K562 (cell line): ENCODE results near the gene FUT9. TPM values are rescaled to one million over a fixed set of nuclear protein-coding genes. Genes with fewer than 3 reads are reported as not detected.

ENCODE experiments used
- ATAC-seq: fragments of 200-7000 bp; cut with Tn5 transposase; 3 replicates; pipeline ENCODE4 v1.9.1; 2020; ENCODE audit warnings: moderate library complexity
- BruUV-seq: library from RNA; stranded (reverse); fragments of 400-500 nt; replicated peaks from 2 replicates; lab custom pipeline; 2021; lab: Mats Ljungman, UMichigan
- CTCF ChIA-PET: fragments of 300-600 bp; formaldehyde crosslinking; extraction: SDS; loops from one replicate; lab custom pipeline; 2021; ENCODE audit warnings: low intra/inter-chr PET ratio; lab: Yijun Ruan, JAX
- POLR2A ChIA-PET: fragments of 300-600, 350-650 bp; sonication (Branson Sonifier 250); formaldehyde crosslinking; extraction: SDS; loops from one replicate; lab custom pipeline; 2021; ENCODE audit warnings: antibody characterized with exemption, inconsistent platforms; lab: Yijun Ruan, JAX
- DNase-seq, 4 experiments: peaks; one replicate each; pipeline versions ENCODE4 v3.0.0 to v3.0.0-alpha.2; 2011 to 2018; ENCODE audit warnings: low spot score in 3 of 4, mixed read lengths in 3 of 4; ENCODE audit errors: extremely low read depth in 1 of 4
- FAIRE-seq: peaks from 2 replicates; lab custom pipeline; 2011; peaks lifted over from hg19 to GRCh38; lab: Jason Lieb, UNC
- H2AFZ ChIP-seq: 2 replicates; pipeline ENCODE4 v1.6.0; 2011; ENCODE audit warnings: low read depth, low read length, control low read depth, inconsistent platforms
- H3K27ac ChIP-seq: fragments of 200-600 bp; 3 replicates; pipeline ENCODE4 v1.8.0; 2011; ENCODE audit warnings: low read depth, mild to moderate bottlenecking, control low read depth, inconsistent platforms, low read length, moderate library complexity, mixed read lengths; ENCODE audit errors: extremely low read depth
- H3K27me3 ChIP-seq, 2 experiments: fragments of 300-600 bp in 1 of 2; 2 replicates in 1 of 2; 3 replicates in 1 of 2; pipeline versions ENCODE4 v1.6.0 to v1.8.0; 2011; ENCODE audit warnings: inconsistent platforms in 2 of 2, low read length in 2 of 2, mild to moderate bottlenecking in 1 of 2, mixed read lengths in 1 of 2, moderate library complexity in 1 of 2; ENCODE audit not compliant: control insufficient read depth in 2 of 2, insufficient read depth in 2 of 2
- H3K36me3 ChIP-seq: fragments of 300-600 bp; 3 replicates; pipeline ENCODE4 v1.8.0; 2011; ENCODE audit warnings: mild to moderate bottlenecking, low read length, inconsistent platforms; ENCODE audit not compliant: control insufficient read depth, insufficient read depth
- H3K4me1 ChIP-seq, 2 experiments: fragments of 200-600 bp in 1 of 2; replicated peaks in 1 of 2; 2 replicates in 1 of 2; 3 replicates in 1 of 2; pipeline versions ENCODE4 v1.5.1 to v1.8.0; 2011; ENCODE audit warnings: inconsistent platforms in 2 of 2, low read length in 2 of 2, mild to moderate bottlenecking in 1 of 2, mixed read lengths in 1 of 2, moderate library complexity in 1 of 2; ENCODE audit not compliant: control insufficient read depth in 2 of 2, insufficient read depth in 2 of 2
- H3K4me2 ChIP-seq: 2 replicates; pipeline ENCODE4 v1.6.1; 2011; ENCODE audit warnings: low read length, control low read depth, inconsistent platforms, mixed read lengths; ENCODE audit not compliant: insufficient read depth
- H3K4me3 ChIP-seq: fragments of 200-600 bp; sonication (generic), shearing (Covaris generic); 2 replicates; pipeline ENCODE4 v1.5.1; 2016; ENCODE audit warnings: control low read depth, inconsistent platforms
- H3K79me2 ChIP-seq: fragments of 200-600 bp; 3 replicates; pipeline ENCODE4 v1.8.0; 2011; ENCODE audit warnings: low read length, inconsistent platforms; ENCODE audit not compliant: control insufficient read depth, insufficient read depth
- H3K9ac ChIP-seq, 2 experiments: 2 replicates each; pipeline versions ENCODE4 v1.6.0 to v1.6.1; 2011; ENCODE audit warnings: low read depth in 2 of 2, low read length in 2 of 2, control low read depth in 1 of 2, inconsistent platforms in 1 of 2, mild to moderate bottlenecking in 1 of 2, mixed read lengths in 1 of 2; ENCODE audit not compliant: insufficient read depth in 1 of 2
- H3K9me1 ChIP-seq: one replicate; pipeline ENCODE4 v1.6.0; 2011; ENCODE audit warnings: inconsistent platforms, mild to moderate bottlenecking, low read length, moderate library complexity; ENCODE audit not compliant: control insufficient read depth, insufficient read depth
- H3K9me3 ChIP-seq: replicated peaks from 2 replicates; pipeline ENCODE4 v1.5.1; 2011; ENCODE audit warnings: low read depth, low read length, inconsistent platforms; ENCODE audit not compliant: control insufficient read depth, insufficient read depth
- H4K20me1 ChIP-seq: replicated peaks from 2 replicates; pipeline ENCODE4 v1.6.1; 2011; ENCODE audit warnings: low read length, inconsistent platforms, mixed read lengths; ENCODE audit not compliant: control insufficient read depth, insufficient read depth
- CHD1 ChIP-seq: fragments of 200-600 bp; sonication (generic); IDR thresholded peaks from one replicate; pipeline ENCODE4 v1.6.1; 2012; ENCODE audit warnings: mild to moderate bottlenecking, moderate library complexity, low read length, inconsistent platforms
- DNMT1 ChIP-seq: fragments of 450-650 bp; IDR thresholded peaks from 2 replicates; pipeline ENCODE4 v1.6.1; 2016; ENCODE audit warnings: antibody characterized with exemption, mild to moderate bottlenecking
- FOSL1 ChIP-seq: fragments of 200-800 bp; sonication (Bioruptor generic); conservative IDR thresholded peaks from 2 replicates; pipeline ENCODE4 v1.6.1; 2016; ENCODE audit warnings: missing genetic modification characterization, missing compliant biosample characterization
- FOXA1 ChIP-seq: fragments of 450-650 bp; IDR thresholded peaks from 2 replicates; pipeline ENCODE4 v1.6.1; 2016; ENCODE audit warnings: mild to moderate bottlenecking, borderline replicate concordance
- FOXJ2 ChIP-seq: fragments of 200-800 bp; sonication (Bioruptor generic); IDR thresholded peaks from 2 replicates; pipeline ENCODE4 v1.6.1; 2016; ENCODE audit warnings: missing genetic modification characterization, missing compliant biosample characterization
- MTA2 ChIP-seq: fragments of 450-650 bp; IDR thresholded peaks from 2 replicates; pipeline ENCODE4 v1.6.1; 2016; ENCODE audit warnings: low read depth
- NEUROD1 ChIP-seq: fragments of 150-350 bp; IDR thresholded peaks from 2 replicates; pipeline ENCODE4 v1.6.1; 2014; ENCODE audit warnings: borderline replicate concordance, low read length, low read depth; ENCODE audit not compliant: partially characterized antibody
- NR2F6 ChIP-seq: fragments of 450-650 bp; formaldehyde crosslinking; IDR thresholded peaks from 2 replicates; pipeline ENCODE4 v1.4.0; 2020; ENCODE audit warnings: mild to moderate bottlenecking
- POLR3G ChIP-seq: IDR thresholded peaks from 2 replicates; pipeline ENCODE4 v1.6.1; 2011; ENCODE audit not compliant: insufficient read length, insufficient replicate concordance; ENCODE audit errors: extremely low read depth
- RFX7 ChIP-seq: fragments of 250-450 bp; sonication (Bioruptor Pico); IDR thresholded peaks from 2 replicates; pipeline ENCODE4 v1.5.1; 2021; ENCODE audit warnings: mild to moderate bottlenecking
- SMARCB1 ChIP-seq: IDR thresholded peaks from 2 replicates; pipeline ENCODE4 v1.6.1; 2011; ENCODE audit warnings: improper control_type of control experiment, low read depth; ENCODE audit not compliant: insufficient read length
- U2AF2 ChIP-seq: fragments of 200-400 bp; formaldehyde crosslinking; optimal IDR thresholded peaks from 2 replicates; pipeline ENCODE3; 2017; ENCODE audit warnings: low read depth, mild to moderate bottlenecking, low read length
- XRCC5 ChIP-seq: fragments of 200-400 bp; formaldehyde crosslinking; IDR thresholded peaks from 2 replicates; pipeline ENCODE4 v1.6.1; 2017; ENCODE audit warnings: low read depth, mild to moderate bottlenecking, low read length
- ZBTB8A ChIP-seq: fragments of 450-650 bp; IDR thresholded peaks from 2 replicates; pipeline ENCODE4 v1.6.1; 2018; ENCODE audit warnings: mild to moderate bottlenecking, moderate library complexity; ENCODE audit not compliant: partially characterized antibody
- ZNF263 ChIP-seq: sonication (generic); formaldehyde crosslinking; IDR thresholded peaks from 2 replicates; pipeline ENCODE4 v1.8.0; 2022; ENCODE audit warnings: mild to moderate bottlenecking, missing genetic modification reagents, borderline replicate concordance
- ZNF668 ChIP-seq: fragments of 250-450 bp; sonication (Bioruptor Pico); IDR thresholded peaks from 2 replicates; pipeline ENCODE4 v1.8.0; 2022; ENCODE audit warnings: mild to moderate bottlenecking, inconsistent platforms
- ZZZ3 ChIP-seq: fragments of 450-650 bp; IDR thresholded peaks from 2 replicates; pipeline ENCODE4 v1.6.1; 2016; ENCODE audit warnings: antibody characterized with exemption, mild to moderate bottlenecking, moderate library complexity
- WGBS: fragments of 100-300 bp; shearing (Covaris generic); methylation state at CpG from one replicate; pipeline ENCODE4 v1.1.6; 2016; ENCODE audit warnings: low coverage, mixed read lengths; ENCODE audit not compliant: insufficient coverage; ENCODE audit errors: missing lambda C conversion rate; 5-methylcytosine and 5-hydroxymethylcytosine counted together
- in situ Hi-C: fragments of 300-500 bp; cut with MboI; formaldehyde crosslinking; loops from 4 replicates; pipeline ENCODE4 v1.15.0; 2018; ENCODE audit warnings: inconsistent platforms, mixed read lengths
- intact Hi-C: fragments of 100-400 bp; cut with micrococcal nuclease; formaldehyde crosslinking; loops from 2 replicates; pipeline ENCODE4 v1.14.2; 2022
- polyA plus RNA-seq, 8 experiments: library from polyadenylated mRNA; depleted of rRNA in 4 of 8; stranded (reverse) in 5 of 8; unstranded in 3 of 8; fragments of >200 nt; fragmentation: Nextera tagmentation in 2 of 8; fragmentation: Illumina TruSeq in 1 of 8; extraction: Ambion mirVana in 2 of 8; extraction: Trizol in 1 of 8; gene quantifications; 2 replicates each; pipeline versions ENCODE4 v1.2.1 to v1.2.3, GENCODE V29; 2011 to 2014; ENCODE audit warnings: inconsistent platforms in 1 of 8, missing spikeins in 1 of 8
- total RNA-seq, 7 experiments: library from RNA; depleted of rRNA in 6 of 7; stranded (reverse); fragments of >200 nt in 6 of 7; fragmentation: Illumina TruSeq in 2 of 7; extraction: Trizol in 2 of 7; gene quantifications; 2 replicates each; pipeline versions ENCODE4 v1.2.1 to v1.2.3, GENCODE V29; 2011 to 2021; ENCODE audit warnings: low replicate concordance in 1 of 7
- TF ChIP-seq, protein P1 (sequence below): IDR thresholded peaks from 3 replicates; pipeline ENCODE4 v1.6.1; 2011; ENCODE audit warnings: borderline replicate concordance, mild to moderate bottlenecking; ENCODE audit not compliant: insufficient read length, insufficient read depth

The FUT9 gene
- total and polyA plus RNA-seq, 9 of the 15 experiments (the other 6 are each of a cell fraction or from before 2014, with no cell fraction given), result not detected

- Histone ChIP-seq H3K4me3 (no peak overlapping the region), H2AFZ (no peak overlapping the region), H3K9ac (no peak overlapping the region), H3K27ac (no peak overlapping the region), H3K9me1 (no peaks in the 10 kb centered on the region), H4K20me1 (no peaks in the 10 kb centered on the region), H3K27me3 (no peaks in the 10 kb centered on the region), H3K9me3 (no peaks in the 10 kb centered on the region; the same call in 1 of the 2 replicates), H3K36me3 (no peaks in the 10 kb centered on the region), H3K4me2 (no peak overlapping the region), H3K4me1 (no peaks in the 10 kb centered on the region), H3K79me2 (no peaks in the 10 kb centered on the region)
- ATAC-seq, result no peak
- DNase-seq, result no peak
- TF ChIP-seq SMARCB1 (no peak), MTA2 (no peak), FOSL1 (tag) (no peak), FOXJ2 (tag) (no peak), U2AF2 (no peak), FOXA1 (no peak), POLR3G (no peak), XRCC5 (no peak), ZBTB8A (no peak), NR2F6 (CRISPR knock-in tag) (no peak), NEUROD1 (no peak), ZNF668 (CRISPR knock-in tag) (no peak), DNMT1 (no peak), RFX7 (CRISPR knock-in tag) (no peak), ZZZ3 (no peak), CHD1 (no peak), ZNF263 (no peak)
- TF ChIP-seq, protein P1, sequence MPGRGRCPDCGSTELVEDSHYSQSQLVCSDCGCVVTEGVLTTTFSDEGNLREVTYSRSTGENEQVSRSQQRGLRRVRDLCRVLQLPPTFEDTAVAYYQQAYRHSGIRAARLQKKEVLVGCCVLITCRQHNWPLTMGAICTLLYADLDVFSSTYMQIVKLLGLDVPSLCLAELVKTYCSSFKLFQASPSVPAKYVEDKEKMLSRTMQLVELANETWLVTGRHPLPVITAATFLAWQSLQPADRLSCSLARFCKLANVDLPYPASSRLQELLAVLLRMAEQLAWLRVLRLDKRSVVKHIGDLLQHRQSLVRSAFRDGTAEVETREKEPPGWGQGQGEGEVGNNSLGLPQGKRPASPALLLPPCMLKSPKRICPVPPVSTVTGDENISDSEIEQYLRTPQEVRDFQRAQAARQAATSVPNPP, result no peak
- POLR2A ChIA-PET, result no interaction called here
- in situ Hi-C loops (no loop called here), intact Hi-C loops (no loop called here)
- BruUV-seq, result no TSS peak
- CTCF ChIA-PET, result no interaction called here
- no peak for FAIRE-seq
- 0% methylated on average over 4 of the region's 4 CpGs for WGBS
Observed at GRCh38 chr6:96156425-96156824, 140.7 kb downstream of the FUT9 start.
